Keratinocyte (primary cell): ENCODE results near the gene FRYL. TPM values are rescaled to one million over a fixed set of nuclear protein-coding genes. Genes with fewer than 3 reads are reported as not detected.

ENCODE experiments used
- DNase-seq: peaks from one replicate; pipeline ENCODE4 v3.0.0-alpha.2; 2011; ENCODE audit warnings: low read depth, missing footprints, low spot score
- FAIRE-seq: peaks from 2 replicates; lab custom pipeline; 2011; peaks lifted over from hg19 to GRCh38; lab: Jason Lieb, UNC
- H2AFZ ChIP-seq: 2 replicates; pipeline ENCODE4 v1.6.0; 2012; ENCODE audit warnings: low read length, control low read depth, inconsistent platforms; ENCODE audit not compliant: control insufficient read depth
- H3K27ac ChIP-seq: 2 replicates; pipeline ENCODE4 v1.5.1; 2011; ENCODE audit warnings: low read length; ENCODE audit not compliant: control insufficient read depth, insufficient read depth
- H3K27me3 ChIP-seq: 3 replicates; pipeline ENCODE4 v1.6.0; 2011; ENCODE audit warnings: low read length; ENCODE audit not compliant: control insufficient read depth, insufficient read depth; ENCODE audit errors: extremely low read depth
- H3K36me3 ChIP-seq, 2 experiments: 2 replicates in 1 of 2; 3 replicates in 1 of 2; pipeline ENCODE4 v1.5.1; 2011; ENCODE audit warnings: low read length in 2 of 2, mild to moderate bottlenecking in 1 of 2; ENCODE audit not compliant: control insufficient read depth in 2 of 2, insufficient read depth in 2 of 2; ENCODE audit errors: extremely low read depth in 1 of 2
- H3K4me1 ChIP-seq: 3 replicates; pipeline ENCODE4 v1.5.1; 2011; ENCODE audit warnings: low read length; ENCODE audit not compliant: control insufficient read depth, insufficient read depth; ENCODE audit errors: extremely low read depth
- H3K4me2 ChIP-seq: 3 replicates; pipeline ENCODE4 v1.6.0; 2011; ENCODE audit warnings: low read depth, low read length; ENCODE audit not compliant: control insufficient read depth, insufficient read depth; ENCODE audit errors: extremely low read depth
- H3K4me3 ChIP-seq, 3 experiments: fragments of 200-600 bp in 1 of 3; sonication (generic) in 1 of 3; 2 replicates in 2 of 3; 3 replicates in 1 of 3; pipeline ENCODE4 v1.5.1; 2011 to 2016; ENCODE audit warnings: low read length in 3 of 3, mild to moderate bottlenecking in 3 of 3, control low read depth in 2 of 3, inconsistent platforms in 1 of 3, low read depth in 1 of 3, mixed read lengths in 1 of 3, mixed run types in 1 of 3, moderate library complexity in 1 of 3; ENCODE audit not compliant: control insufficient read depth in 2 of 3, insufficient read depth in 2 of 3; ENCODE audit errors: extremely low read depth in 1 of 3
- H3K79me2 ChIP-seq: 2 replicates; pipeline ENCODE4 v1.6.0; 2012; ENCODE audit warnings: low read length; ENCODE audit not compliant: control insufficient read depth, insufficient read depth
- H3K9ac ChIP-seq: 3 replicates; pipeline ENCODE4 v1.6.0; 2011; ENCODE audit warnings: low read length; ENCODE audit not compliant: control insufficient read depth, insufficient read depth; ENCODE audit errors: extremely low read depth
- H3K9me1 ChIP-seq: 3 replicates; pipeline ENCODE4 v1.6.0; 2011; ENCODE audit warnings: low read length; ENCODE audit not compliant: control insufficient read depth, insufficient read depth; ENCODE audit errors: extremely low read depth
- H3K9me3 ChIP-seq: 2 replicates; pipeline ENCODE4 v1.5.1; 2012; ENCODE audit warnings: low read depth, low read length; ENCODE audit not compliant: control insufficient read depth
- H4K20me1 ChIP-seq: 3 replicates; pipeline ENCODE4 v1.6.0; 2011; ENCODE audit warnings: low read length; ENCODE audit not compliant: control insufficient read depth, insufficient read depth; ENCODE audit errors: extremely low read depth
- CTCF ChIP-seq, 3 experiments: IDR thresholded peaks in 1 of 3; conservative IDR thresholded peaks in 1 of 3; optimal IDR thresholded peaks in 1 of 3; 2 replicates in 2 of 3; 3 replicates in 1 of 3; pipeline versions ENCODE3 to v1.5.1; 2011; ENCODE audit warnings: low read length in 3 of 3, mild to moderate bottlenecking in 3 of 3, moderate library complexity in 2 of 3, control low read depth in 1 of 3, inconsistent platforms in 1 of 3; ENCODE audit not compliant: insufficient read depth in 2 of 3; ENCODE audit errors: extremely low read depth in 1 of 3
- EZH2 ChIP-seq: IDR thresholded peaks from one replicate; pipeline ENCODE4 v1.6.1; 2012; ENCODE audit warnings: inconsistent platforms, mild to moderate bottlenecking, low read length, moderate library complexity
- dilution Hi-C: fragments of 300-500 bp; cut with MboI; formaldehyde crosslinking; loops from one replicate; pipeline ENCODE4 v1.7.0; 2020; ENCODE audit warnings: low sequenced_read_pairs; ENCODE audit not compliant: extremely low pct_ligation_motif_present
- polyA plus RNA-seq, 5 experiments: library from polyadenylated mRNA; depleted of rRNA in 3 of 5; stranded (reverse) in 3 of 5; stranded (forward) in 1 of 5; unstranded in 1 of 5; fragments of >200 nt; gene quantifications; 1 replicate in 1 of 5; 2 replicates in 3 of 5; 3 replicates in 1 of 5; pipeline versions ENCODE4 v1.2.1 to v1.2.3, GENCODE V29; 2011 to 2012; ENCODE audit warnings: missing spikeins in 2 of 5, low read depth in 1 of 5, low replicate concordance in 1 of 5

Gene FRYL
- polyA plus RNA-seq, 1 donor (not counting 4 experiments of a cell fraction or from before 2014, with no cell fraction given), result 40.4 TPM

DNA sequence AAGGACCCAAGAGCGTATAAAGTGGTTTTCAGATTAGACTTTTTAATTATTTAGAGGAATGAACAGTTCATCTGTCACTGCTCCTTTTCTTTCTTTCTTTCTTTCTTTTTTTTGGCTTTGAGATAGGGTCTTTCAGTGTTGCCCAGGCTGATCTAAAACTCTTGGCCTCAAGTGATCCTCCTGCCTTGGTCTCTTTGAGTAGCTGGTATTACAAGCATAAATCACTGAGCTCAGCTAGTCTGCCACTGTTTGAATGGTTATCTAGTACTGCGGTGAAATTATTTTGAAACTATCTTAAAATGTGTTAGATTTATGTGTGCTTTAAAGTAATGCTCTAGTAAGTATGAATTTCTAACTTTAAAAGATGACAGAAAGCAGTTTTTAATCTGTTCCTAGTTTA is 6.5 kb upstream of the FRYL start:
- no peak for DNase-seq
- H3K36me3 ChIP-seq, result no peaks in the 10 kb centered on the region
- no peaks in the 10 kb centered on the region for H3K9me1 ChIP-seq
- H3K27ac ChIP-seq, result no peak overlapping the region
- H4K20me1 ChIP-seq, result no peaks in the 10 kb centered on the region
- H3K4me2 ChIP-seq, result no peak overlapping the region
- TF ChIP-seq EZH2, result no peak
- H3K4me3 ChIP-seq, result no peak overlapping the region
- FAIRE-seq, result no peak
- H3K4me1 ChIP-seq, result peaks cover 4% of the 10 kb centered on the region
- no peaks in the 10 kb centered on the region for H3K27me3 ChIP-seq
- no peak overlapping the region for H2AFZ ChIP-seq
- dilution Hi-C loops, result no loop called here
- no peak overlapping the region for H3K9ac ChIP-seq
- H3K9me3 ChIP-seq, result no peaks in the 10 kb centered on the region
- H3K79me2 ChIP-seq, result no peaks in the 10 kb centered on the region

GRCh38 chr4:48785302-48785701 is 5.2 kb upstream of the FRYL start:
- FAIRE-seq (no peak), DNase-seq (no peak)
- H3K36me3 ChIP-seq, result no peaks in the 10 kb centered on the region
- dilution Hi-C loops, result no loop called here
- no peak overlapping the region for H3K4me3 ChIP-seq
- H3K79me2 ChIP-seq, result no peaks in the 10 kb centered on the region
- peaks cover 8% of the 10 kb centered on the region for H3K4me1 ChIP-seq
- H3K9me3 ChIP-seq, result no peaks in the 10 kb centered on the region
- no peak overlapping the region for H3K4me2 ChIP-seq
- H3K27me3 ChIP-seq, result no peaks in the 10 kb centered on the region
- no peaks in the 10 kb centered on the region for H3K9me1 ChIP-seq
- H3K27ac ChIP-seq, result no peak overlapping the region
- H4K20me1 ChIP-seq, result no peaks in the 10 kb centered on the region
- no peak overlapping the region for H3K9ac ChIP-seq
- TF ChIP-seq CTCF (optimal IDR thresholded peaks at IDR 0.05 in 1 of 3, IDR thresholded peaks at IDR 0.05 in 1 of 3, conservative IDR thresholded peaks at IDR 0.05 in 1 of 3; ENCODE audit: extremely low read depth in 1 of 3, insufficient read depth in 2 of 3, low read length in 3 of 3), result no peak
- TF ChIP-seq EZH2, result no peak
- H2AFZ ChIP-seq, result no peak overlapping the region

GRCh38 chr4:48781968-48782367 is 1.9 kb upstream of the FRYL start:
- H3K27ac ChIP-seq, result no peak overlapping the region
- TF ChIP-seq EZH2, result no peak
- TF ChIP-seq CTCF (optimal IDR thresholded peaks at IDR 0.05 in 1 of 3, IDR thresholded peaks at IDR 0.05 in 1 of 3, conservative IDR thresholded peaks at IDR 0.05 in 1 of 3; ENCODE audit: extremely low read depth in 1 of 3, insufficient read depth in 2 of 3, low read length in 3 of 3), result no peak
- no peak overlapping the region for H3K4me2 ChIP-seq
- no peaks in the 10 kb centered on the region for H3K9me3 ChIP-seq
- no peaks in the 10 kb centered on the region for H3K9me1 ChIP-seq
- dilution Hi-C loops, result no loop called here
- H3K4me1 ChIP-seq, result peaks cover 13% of the 10 kb centered on the region
- no peaks in the 10 kb centered on the region for H3K27me3 ChIP-seq
- no peaks in the 10 kb centered on the region for H3K36me3 ChIP-seq
- no peaks in the 10 kb centered on the region for H4K20me1 ChIP-seq
- H3K4me3 ChIP-seq, result no peak overlapping the region
- no peak overlapping the region for H3K9ac ChIP-seq
- H3K79me2 ChIP-seq, result peaks cover 30% of the 10 kb centered on the region
- no peak for DNase-seq
- H2AFZ ChIP-seq, result no peak overlapping the region
- no peak for FAIRE-seq
